Lung microvascular endothelial cell (primary cell): ENCODE results near the gene ZNF598. TPM values are rescaled to one million over a fixed set of nuclear protein-coding genes. Genes with fewer than 3 reads are reported as not detected.

Experiments used
- DNase-seq, 2 donors: peaks; one replicate each; pipeline versions ENCODE4 v3.0.0 to v3.0.0-alpha.2; 2010; ENCODE audit warnings: low read depth in 2 of 2
- total RNA-seq: library from RNA; depleted of rRNA; stranded (reverse); fragments of >200 nt; gene quantifications from 2 replicates; pipeline ENCODE4 v1.2.1, GENCODE V29; 2014

ZNF598 gene
- 8.9 and 9.7 TPM in 2 replicates for total RNA-seq

DNA sequence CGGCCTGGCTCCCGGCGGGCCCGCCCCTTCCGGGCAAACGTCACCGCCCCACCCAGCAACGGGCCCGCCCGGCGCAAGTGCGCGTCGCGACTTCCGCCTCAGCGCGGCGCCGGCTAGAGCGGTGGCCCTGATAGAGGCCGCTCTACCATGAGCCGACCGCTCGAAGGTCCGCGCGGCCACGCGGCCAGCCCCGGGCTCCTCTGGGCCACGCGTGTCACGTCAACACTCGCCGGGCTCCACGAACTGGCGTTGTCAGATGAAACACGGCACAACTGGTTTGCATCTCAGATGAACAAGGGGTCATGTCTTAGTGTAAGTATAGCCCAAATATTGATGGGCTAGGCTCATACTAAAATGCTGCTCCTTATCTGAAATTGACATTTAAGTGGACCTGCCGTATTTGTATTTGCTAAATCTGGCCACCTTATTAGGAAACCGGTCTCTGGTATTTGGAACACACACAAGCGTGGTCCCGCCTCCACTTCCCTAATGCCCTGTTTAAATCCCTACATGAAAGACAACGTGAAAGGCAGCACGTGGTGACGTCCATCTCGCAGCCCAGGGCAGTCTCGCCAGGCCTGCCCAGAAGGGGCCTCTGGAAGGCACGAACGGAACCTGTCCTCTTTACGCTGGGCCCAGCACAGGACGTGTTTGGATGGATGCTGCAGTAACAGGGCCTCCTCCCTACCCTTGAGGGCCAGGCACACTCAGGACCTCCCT, at the start of gene ZNF598:
Gene ZNF598 (minus strand): TSS at position 31 of the 720 bp plus-strand sequence.
- peak; percentile 90 to 93 for DNase-seq

DNA sequence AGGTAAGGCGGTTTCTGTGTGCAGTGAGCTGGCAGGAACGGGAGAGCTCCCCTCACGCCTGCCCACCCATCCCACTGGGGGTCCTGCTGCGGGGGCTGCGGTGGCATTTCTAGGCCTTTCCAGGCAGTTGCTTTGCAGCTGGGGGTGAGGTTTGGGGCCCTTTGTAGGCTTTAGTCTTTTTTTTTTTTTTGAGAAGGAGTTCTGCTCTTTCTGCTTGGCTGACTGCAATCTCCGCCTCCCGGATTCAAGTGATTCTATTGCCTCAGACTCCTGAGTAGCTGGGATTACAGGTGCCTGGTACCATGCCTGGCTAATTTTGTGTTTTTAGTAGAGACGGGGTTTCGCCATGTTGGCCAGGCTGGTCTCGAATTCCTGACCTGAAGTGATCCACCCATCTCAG, 49.3 kb upstream of the ZNF598 start:
- DNase-seq: no peak

DNA sequence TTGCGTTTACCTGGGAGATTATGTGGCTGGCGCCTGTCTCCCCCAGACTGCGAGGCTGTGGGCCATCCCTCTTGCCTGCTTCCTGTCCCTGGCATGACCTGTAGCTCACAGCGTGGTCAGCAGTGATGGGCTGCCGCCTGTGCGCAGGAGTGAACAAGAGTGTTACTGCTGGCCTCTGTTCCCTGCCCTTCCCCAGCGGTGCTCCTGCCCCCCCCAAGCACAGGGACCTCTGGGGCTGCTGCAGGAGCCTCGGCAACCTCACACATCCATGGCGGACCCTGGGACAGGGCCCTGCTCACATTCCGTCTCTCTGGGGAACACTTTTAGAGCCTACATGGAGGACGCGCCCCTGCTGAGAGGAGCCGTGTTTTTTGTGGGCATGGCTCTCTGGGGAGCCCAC, 48.8 kb upstream of the ZNF598 start:
- no peak for DNase-seq

DNA sequence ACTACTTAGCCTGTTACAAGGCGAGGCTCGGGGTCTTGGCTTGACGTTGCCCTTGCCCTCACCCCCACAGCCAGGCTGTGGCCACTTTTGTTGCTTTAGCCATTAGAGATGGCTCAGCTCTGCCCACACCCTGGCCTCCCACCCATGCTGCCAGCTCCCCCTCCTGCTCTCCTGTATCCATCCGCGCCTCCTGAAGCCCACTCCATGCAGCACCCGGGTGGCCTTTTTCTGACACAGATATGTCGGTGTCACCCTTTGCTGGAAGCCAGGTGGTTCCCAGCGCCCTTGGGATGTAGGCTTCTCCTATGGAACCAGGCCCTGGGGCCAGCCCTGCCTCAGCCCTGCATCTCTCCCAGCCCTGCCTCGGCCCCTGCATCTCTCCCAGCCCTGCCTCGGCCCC, 47.8 kb upstream of the ZNF598 start:
- no peak for DNase-seq

DNA sequence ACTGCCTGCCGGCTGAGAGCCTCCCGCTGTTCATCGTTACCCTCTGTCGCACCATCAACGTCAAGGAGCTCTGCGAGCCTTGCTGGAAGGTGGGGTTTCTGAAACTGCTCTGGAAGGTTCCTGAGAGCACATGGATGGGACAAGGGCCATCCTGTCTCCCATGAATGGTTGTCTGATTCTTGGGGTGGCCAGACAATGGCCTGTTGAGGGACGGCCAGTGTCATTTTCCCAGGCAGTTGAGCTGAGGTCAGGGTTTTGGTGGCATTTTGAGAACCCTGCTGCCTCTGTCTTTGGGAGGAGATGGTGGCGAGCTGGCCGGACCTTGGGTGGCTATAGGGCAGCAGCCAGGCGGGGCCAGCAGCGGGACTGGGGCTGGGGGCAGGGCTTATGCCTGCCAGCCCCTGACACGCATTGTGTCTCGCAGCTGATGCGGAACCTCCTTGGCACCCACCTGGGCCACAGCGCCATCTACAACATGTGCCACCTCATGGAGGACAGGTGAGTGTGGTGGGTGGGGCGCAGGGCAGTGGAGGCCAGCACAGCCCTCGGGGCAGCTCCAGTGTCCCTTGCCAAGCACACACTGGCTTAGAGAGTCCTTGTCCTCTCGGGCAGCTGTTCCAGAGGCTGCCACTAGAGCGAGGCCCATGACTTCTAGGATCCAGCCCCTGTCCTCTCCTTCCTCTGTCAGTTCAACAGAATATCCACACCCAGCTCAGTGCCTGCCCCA, 47.2 kb upstream of the ZNF598 start:
- DNase-seq: no peak

DNA sequence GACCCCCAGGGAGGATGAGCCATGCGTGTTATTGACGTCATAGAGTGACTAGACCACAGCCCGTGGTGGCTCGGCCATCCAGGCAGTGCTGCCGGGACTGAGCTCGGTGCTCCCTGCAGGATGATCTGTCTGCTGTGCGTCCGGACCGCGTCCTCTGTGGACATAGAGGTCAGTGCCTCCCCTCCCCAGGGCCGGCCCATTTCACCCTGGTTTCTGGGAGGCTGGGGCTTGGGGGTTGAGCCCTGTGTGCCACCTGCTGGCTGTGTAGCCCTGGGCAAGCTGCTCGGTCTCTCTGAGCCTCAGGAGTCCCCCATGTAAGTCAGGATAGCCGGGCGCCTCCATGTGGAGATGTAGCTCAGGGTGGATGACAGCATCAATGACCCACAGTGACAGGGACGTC, 46.5 kb upstream of the ZNF598 start:
- DNase-seq: peak; percentile 47 to 70

DNA sequence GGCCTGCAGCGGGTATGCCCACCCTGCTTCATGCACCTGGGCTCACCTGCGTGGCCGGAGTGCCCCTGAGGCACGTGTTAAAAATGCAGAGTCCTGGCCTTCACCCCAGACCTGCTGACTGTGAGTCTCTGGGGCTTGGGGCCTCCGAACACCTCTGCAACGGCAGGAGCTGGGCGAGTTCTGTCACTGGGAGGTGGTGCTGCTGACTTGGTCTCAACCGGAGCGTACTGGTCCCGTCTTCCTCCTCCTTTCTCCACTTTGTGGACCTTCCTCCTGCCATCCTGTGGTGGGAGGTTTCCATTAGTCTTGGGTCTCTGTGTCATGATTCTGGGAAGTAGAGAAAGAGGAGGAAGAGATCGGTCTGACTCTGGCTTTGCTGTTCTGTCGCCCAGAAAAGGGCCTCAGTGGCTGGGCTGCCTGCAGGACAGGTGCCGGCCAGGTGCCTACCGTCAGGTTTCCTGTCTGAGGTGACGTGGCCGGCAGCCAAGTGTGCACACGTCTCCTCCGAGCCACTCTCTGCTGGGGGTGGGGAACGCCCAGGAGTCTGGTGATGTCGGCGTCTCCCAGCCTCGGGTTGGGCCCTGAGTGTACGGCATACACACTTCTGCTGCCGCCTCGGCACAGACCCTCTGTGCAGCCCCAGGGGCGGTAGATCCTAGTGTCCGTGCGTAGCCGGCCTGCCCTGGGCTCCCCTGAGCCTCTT, 45.1 kb upstream of the ZNF598 start:
- no peak for DNase-seq

DNA sequence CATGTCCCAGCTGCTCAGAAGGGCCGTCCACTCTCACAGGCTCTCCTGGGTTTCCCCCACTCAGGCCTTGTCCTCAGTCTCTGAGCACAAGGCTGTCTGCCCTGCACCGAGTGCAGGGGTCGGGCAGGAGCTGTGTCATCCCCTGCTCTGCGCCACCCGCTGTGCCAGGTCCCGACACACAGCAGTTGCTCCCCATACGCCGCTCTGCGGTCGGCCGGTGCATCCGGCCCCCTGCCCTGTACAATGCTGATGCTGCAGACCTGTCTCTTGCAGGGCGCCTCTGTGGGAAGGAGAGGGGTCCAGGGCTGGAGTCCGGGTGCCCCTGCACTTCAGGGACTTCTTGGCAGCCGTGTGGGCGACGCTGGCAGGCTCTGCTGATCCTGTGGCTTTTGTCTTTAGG, 44.3 kb upstream of the ZNF598 start:
- DNase-seq: no peak

DNA sequence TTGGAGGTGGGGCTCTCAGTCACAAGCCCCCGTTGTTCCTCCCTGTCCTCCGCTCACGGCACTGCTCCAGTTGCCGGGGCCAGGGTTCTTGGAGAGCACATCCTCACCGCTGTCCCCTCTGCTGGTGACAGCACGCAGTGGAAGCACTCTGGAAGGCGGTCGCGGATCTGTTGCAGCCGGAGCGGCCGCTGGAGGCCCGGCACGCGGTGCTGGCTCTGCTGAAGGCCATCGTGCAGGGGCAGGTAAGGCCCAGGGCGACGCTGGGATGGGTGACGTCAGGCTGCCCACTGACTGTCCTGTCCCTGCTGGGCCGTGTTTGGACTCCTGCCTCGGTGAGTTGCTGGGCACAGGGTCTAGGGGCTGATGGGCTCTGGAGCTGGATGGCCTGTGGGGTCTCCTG, 43.6 kb upstream of the ZNF598 start:
- DNase-seq: no peak

DNA sequence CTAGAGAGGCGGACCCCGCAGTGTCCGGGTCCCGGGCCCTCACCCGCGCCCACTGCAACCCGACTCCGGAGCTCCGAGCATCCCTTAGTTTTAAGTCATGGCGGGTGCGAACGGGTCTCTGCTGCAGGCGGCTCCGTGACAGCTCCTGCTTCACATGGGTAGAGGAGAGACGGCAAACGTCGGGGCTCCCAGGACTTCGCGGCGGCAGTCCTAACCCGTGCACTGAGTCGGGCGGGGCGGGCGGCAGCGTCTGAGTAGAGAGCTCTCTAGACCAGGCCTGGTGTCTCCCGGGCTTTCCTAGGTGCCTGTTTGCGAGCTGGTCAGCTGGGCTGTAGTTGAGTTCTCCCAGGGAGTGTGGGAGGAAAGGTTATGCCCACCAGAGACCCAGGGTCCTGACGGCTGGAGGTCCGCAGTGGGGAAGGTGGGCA, 38.5 kb upstream of the ZNF598 start:
- peak in 1 of 2 donors; percentile 26 for DNase-seq

DNA sequence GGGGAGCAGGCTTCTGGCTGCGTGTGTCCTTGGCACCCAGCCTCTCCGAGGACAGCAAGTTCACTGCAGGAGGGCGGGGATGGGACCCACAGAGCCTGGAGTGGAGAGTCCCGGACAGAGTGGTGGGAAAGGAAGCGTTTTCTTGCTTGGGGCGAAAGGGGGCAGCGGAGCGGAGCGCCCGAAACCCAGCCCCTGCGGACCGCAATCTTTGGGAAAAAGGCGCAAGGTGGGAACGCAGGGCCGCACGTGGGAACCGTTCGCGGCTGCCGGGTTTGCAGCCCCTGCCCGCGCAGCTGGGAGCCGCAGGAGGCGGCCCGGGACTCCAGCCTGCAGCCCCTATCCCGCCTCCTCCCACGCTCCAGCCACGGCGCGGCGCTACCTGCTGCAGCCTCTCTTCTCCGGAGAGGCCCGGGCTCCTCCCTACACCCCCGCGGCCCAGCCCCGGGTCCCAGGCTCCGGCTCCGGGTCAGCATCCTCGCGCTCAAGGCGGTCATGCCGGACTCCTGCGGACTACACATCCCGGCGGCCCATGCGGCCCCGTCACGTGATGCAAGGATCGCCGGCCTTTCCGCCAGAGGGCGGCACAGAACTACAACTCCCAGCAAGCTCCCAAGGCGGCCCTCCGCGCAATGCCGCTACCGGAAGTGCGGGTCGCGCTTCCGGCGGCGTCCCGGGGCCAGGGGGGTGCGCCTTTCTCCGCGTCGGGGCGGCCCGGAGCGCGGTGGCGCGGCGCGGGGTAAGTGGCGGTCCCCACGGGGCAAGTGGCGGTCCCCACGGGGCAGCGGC, 37.9 kb upstream of the ZNF598 start, which contains the start of the genes NTHL1 and TSC2:
Gene NTHL1 (minus strand): TSS at position 505 of the 786 bp plus-strand sequence. CDS start 11 bp downstream, at position 494.
Gene TSC2 (plus strand): TSS at position 656 of the 786 bp plus-strand sequence. CDS start 631 bp downstream, outside the sequence.
- peak; percentile 97 for DNase-seq

DNA sequence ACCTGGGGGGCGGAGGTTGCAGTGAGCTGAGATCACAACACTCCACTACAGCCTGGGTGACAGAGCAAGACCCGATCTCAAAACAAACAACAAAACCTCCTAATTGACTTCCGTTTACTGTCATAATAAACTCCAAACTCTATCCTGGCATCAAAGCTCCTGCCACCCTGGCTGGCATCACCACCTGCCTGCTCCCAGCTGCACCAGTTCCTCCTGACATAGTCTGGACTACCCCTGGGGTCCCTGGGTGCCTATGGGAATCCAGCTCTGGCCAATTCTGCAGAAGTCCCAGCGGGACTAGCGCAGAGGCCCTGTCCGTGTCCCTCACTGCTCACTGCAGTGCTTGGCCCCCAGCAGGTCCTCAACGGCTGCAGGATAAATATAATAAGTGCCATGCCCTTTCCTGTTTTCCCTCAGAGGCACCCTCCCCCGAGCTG, 37.3 kb upstream of the ZNF598 start:
- no peak for DNase-seq

DNA sequence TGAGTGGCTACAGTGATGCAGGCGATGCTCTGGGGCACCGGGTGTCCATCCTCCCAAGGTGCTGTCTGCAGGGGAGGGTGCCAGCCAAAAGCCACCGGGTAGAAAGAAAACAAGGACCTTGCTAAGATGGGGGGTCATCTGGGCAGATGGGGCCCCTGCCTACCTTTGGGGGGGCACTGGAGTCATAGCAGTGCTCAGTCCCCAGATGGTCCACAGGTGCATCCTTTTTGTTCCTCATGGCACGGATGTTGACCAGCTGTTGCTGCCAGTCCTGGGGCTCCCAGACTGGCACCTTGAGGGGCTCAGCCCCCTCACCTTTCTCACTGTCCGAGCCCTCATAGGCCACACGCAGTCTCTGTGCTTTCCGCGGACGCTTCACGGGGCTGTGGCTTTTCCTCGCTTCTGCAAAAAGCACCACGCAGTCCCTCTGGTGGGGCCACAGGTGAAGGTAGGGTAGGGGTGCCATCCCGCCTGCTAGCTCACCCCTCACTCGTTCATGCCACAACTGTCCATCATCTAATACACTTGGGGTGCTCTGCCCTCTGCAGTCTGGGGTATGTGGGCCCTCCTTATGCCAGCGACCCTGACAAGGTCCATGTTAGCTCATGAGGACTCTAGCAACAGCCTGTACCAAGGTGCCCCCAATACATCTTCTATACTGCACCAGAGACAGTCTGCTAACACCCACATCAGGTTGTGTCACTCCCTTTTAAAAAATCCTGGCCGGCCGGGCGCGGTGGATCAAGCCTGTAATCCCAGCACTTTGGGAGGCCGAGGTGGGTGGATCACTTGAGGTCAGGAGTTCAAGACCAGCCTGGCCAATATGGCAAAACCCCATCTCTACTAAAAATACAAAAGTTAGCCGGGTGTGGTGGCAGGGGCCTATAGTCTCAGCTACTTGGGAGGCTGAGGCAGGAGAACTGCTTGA, 36.6 kb upstream of the ZNF598 start:
- DNase-seq: no peak

DNA sequence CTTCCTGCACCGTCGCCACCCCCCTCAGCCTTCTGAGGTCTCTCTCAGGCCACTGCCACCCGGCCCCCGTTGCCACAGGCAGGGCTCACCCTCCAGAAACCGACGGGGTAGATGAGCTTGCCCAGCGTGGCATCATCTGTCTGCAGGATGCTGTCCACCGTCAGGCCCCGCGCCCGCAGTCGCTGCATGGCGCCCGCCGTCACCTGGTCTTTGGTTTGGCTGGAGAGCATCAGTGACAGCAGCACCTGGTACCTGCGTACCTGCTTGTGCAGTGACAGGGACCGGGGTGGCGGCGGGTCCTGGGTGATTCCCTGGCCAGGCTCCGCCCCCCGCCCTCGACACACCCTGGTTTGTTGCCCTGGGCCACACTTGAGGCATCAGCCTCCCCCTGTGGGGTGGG, 34.9 kb upstream of the ZNF598 start:
- DNase-seq: no peak

DNA sequence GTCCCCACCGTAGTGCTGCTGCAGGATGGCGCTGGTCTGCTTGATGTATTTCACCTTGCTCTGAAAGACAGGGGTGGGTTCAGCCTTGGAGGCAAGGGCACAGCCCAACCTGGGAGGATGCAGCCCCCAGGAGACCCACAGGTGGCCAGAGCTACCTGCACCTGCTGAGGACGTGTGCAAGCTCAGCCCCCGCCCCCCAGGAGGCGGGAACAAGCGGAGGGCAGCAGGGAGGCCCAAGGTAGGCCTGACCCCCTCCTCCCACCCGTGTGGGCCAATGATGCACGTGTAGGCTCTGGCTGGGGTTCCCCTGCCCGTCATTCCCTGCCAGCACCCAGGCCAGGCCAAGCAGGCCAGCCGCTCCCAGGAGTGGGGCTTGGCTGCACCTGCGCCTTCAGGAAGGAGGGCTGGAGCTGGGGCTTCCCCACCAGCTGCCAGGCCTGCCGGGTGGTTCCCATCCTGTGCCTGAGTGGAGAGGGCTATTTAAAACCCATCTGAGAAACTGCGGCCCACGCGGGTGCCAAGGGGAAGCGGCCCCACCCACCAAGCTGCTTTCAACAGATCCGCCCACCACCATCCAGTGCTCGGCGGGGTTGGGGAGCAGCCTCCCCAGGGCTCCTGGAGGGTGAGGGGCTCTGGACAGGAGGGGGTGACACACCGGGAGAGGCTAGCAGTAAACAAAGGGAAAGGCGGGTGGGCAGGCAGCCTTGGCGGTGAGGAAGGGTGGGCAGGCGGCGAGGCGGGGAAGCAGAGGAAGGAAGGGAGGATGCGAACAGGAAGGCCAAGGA, 34.2 kb upstream of the ZNF598 start:
- DNase-seq: peak; percentile 44 to 76

DNA sequence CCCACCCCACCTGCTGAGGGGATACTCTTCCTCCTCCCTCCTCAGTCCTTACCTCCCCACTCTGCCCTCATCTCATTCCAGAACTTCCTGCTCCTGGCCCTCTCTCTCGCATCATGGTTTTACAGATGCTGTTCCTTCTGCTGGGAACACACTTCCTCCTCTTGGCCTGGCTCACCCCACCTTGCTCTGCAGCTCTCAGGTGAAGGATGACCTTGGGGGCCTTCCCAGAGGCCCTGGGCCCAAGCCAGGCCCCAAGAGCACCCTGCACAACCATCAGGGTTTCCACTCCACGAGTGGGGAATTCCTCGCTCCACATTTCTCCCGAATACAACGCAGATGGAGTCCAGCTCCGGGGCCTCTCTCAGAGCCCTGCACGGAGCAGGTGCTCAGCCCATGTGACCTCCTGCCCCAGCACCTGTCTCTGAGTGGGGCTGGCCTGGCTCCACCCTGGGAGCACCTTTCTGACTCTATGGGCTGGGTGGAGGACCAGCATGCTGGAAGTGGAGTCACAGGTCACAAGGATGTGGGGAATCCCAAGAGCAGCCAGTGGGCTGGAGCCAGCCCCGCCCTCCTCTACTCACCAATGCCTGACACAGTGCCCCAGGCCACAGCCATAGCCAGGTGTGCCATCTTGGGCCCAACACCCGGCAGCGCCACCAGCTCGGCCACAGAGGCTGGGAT, 33.5 kb upstream of the ZNF598 start:
- no peak for DNase-seq

DNA sequence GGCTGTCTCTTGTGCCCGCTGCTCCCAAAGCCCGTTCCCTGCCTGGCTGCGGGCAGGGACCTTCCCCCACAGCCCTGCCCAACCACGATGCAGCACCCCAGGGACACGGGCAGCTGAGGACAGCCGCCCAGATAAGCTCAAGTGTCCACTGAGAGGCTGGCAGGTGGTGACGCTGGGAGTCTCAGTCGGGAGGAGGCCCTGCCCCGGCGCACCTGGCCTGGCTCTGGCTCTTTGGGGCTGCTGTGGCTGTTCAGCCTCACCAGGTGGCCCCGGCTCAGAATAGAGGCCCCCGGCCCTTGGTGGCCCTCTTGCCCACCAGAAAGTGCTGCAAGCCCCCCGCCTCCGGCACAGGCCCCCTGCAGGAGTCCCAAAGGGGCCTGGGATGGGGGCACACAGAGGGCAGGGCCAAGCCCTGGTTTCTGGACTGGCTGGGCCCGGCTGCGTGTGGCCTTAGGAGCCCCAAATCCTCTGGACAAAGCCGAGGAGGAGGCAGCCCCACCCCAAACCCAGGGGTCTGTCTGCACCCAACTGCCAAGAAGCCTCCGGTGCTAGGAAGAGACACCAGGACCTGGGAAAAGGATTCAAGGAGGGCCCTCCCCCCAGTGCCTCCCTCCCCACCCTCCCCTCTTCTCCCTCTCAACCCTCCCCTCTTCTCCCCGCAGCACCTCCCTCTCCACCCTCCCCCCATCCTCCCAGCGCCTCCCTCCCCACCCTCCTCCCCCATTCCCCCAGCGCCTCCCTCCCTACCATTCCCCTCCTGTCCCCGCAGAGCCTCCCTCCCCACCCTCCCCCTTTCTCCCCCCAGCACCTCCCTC, 32.8 kb upstream of the ZNF598 start:
- no peak for DNase-seq
